Esophagus muscularis mucosa (tissue), 4 donors: ENCODE measurements around the gene IFIT2. TPM values are rescaled to one million over a fixed set of nuclear protein-coding genes. Genes with fewer than 3 reads are reported as not detected.

Experiments
- DNase-seq: peaks from one replicate; pipeline ENCODE4 v3.0.0-alpha.2; 2017; ENCODE audit errors: extremely low spot score
- H3K27ac ChIP-seq, 4 donors: fragments of 200-600 bp; sonication (generic); replicated peaks in 1 of 4; 1 replicate in 3 of 4; 2 replicates in 1 of 4; pipeline ENCODE4 v1.5.1; 2016 to 2019; ENCODE audit warnings: mild to moderate bottlenecking in 1 of 4
- H3K27me3 ChIP-seq, 4 donors: fragments of 200-600 bp; sonication (generic); one replicate each; pipeline versions ENCODE4 v1.5.1 to v1.6.0; 2016 to 2019
- H3K36me3 ChIP-seq, 4 donors: fragments of 200-600 bp; sonication (generic); one replicate each; pipeline ENCODE4 v1.5.1; 2016 to 2019
- H3K4me1 ChIP-seq, 4 donors: fragments of 200-600 bp; sonication (generic); one replicate each; pipeline ENCODE4 v1.5.1; 2016 to 2019
- H3K4me3 ChIP-seq, 4 donors: fragments of 200-600 bp; sonication (generic); 1 replicate in 2 of 4; 2 replicates in 2 of 4; pipeline ENCODE4 v1.5.1; 2016 to 2019; ENCODE audit warnings: mild to moderate bottlenecking in 4 of 4, moderate library complexity in 1 of 4
- H3K9me3 ChIP-seq, 4 donors: fragments of 200-600 bp; sonication (generic); 1 replicate in 3 of 4; 2 replicates in 1 of 4; pipeline ENCODE4 v1.5.1; 2016 to 2019
- EP300 ChIP-seq: sonication (generic); formaldehyde crosslinking; IDR thresholded peaks from one replicate; pipeline ENCODE4 v1.6.1; 2017; ENCODE audit warnings: antibody characterized with exemption
- POLR2A ChIP-seq: fragments of 450-650 bp; IDR thresholded peaks from one replicate; pipeline ENCODE4 v1.6.1; 2017; ENCODE audit warnings: antibody characterized with exemption, moderate library complexity, mild to moderate bottlenecking, low read depth
- POLR2AphosphoS5 ChIP-seq, 2 donors: sonication (generic); formaldehyde crosslinking; IDR thresholded peaks; one replicate each; pipeline ENCODE4 v1.6.1; 2017; ENCODE audit warnings: antibody characterized with exemption in 2 of 2
- WGBS: methylation state at CpG from one replicate; pipeline ENCODE4 v1.1.5; 2018; 5-methylcytosine and 5-hydroxymethylcytosine counted together
- intact Hi-C: fragments of 100-400 bp; cut with DNase I; formaldehyde crosslinking; loops from one replicate; pipeline ENCODE4 v1.15.1; 2023
- total RNA-seq, 4 donors: library from RNA; depleted of rRNA; stranded (reverse); fragments of >200 nt; gene quantifications; one replicate each; pipeline versions ENCODE4 v1.1.0 to v1.2.1, GENCODE V29; 2016
- TF ChIP-seq, protein P1 (sequence below), 3 experiments: fragments of 200-600 bp in 2 of 3; fragments of 450-650 bp in 1 of 3; sonication (generic) in 2 of 3; IDR thresholded peaks; one replicate each; pipeline ENCODE4 v1.5.1; 2017 to 2019; ENCODE audit warnings: antibody characterized with exemption in 3 of 3, mild to moderate bottlenecking in 2 of 3, moderate library complexity in 1 of 3

IFIT2 gene
- total RNA-seq, 4 donors from 2014 or later, result 2.2 to 5.0 (median 3.3) TPM

DNA sequence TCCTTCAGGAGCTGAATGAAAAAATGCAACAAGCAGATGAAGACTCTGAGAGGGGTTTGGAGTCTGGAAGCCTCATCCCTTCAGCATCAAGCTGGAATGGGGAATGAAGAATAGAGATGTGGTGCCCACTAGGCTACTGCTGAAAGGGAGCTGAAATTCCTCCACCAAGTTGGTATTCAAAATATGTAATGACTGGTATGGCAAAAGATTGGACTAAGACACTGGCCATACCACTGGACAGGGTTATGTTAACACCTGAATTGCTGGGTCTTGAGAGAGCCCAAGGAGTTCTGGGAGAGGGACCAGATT lies 5.4 kb downstream of the IFIT2 start:
- TF ChIP-seq POLR2A, result no peak
- TF ChIP-seq, protein P1, sequence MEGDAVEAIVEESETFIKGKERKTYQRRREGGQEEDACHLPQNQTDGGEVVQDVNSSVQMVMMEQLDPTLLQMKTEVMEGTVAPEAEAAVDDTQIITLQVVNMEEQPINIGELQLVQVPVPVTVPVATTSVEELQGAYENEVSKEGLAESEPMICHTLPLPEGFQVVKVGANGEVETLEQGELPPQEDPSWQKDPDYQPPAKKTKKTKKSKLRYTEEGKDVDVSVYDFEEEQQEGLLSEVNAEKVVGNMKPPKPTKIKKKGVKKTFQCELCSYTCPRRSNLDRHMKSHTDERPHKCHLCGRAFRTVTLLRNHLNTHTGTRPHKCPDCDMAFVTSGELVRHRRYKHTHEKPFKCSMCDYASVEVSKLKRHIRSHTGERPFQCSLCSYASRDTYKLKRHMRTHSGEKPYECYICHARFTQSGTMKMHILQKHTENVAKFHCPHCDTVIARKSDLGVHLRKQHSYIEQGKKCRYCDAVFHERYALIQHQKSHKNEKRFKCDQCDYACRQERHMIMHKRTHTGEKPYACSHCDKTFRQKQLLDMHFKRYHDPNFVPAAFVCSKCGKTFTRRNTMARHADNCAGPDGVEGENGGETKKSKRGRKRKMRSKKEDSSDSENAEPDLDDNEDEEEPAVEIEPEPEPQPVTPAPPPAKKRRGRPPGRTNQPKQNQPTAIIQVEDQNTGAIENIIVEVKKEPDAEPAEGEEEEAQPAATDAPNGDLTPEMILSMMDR (IDR thresholded peaks at IDR 0.05), result no peak
- TF ChIP-seq POLR2AphosphoS5 (IDR thresholded peaks at IDR 0.05), result no peak
- TF ChIP-seq EP300, result no peak
- no peaks in the 10 kb centered on the region for H3K9me3 ChIP-seq
- no peak overlapping the region for H3K27ac ChIP-seq
- intact Hi-C loops, result no loop called here
- peaks cover 7 to 34% (median 22%) of the 10 kb centered on the region in 4 donors for H3K4me1 ChIP-seq
- H3K27me3 ChIP-seq, result no peaks in the 10 kb centered on the region
- H3K4me3 ChIP-seq, result no peak overlapping the region
- DNase-seq, result no peak
- peaks cover 0 to 29% (median 9%) of the 10 kb centered on the region in 4 donors for H3K36me3 ChIP-seq

DNA sequence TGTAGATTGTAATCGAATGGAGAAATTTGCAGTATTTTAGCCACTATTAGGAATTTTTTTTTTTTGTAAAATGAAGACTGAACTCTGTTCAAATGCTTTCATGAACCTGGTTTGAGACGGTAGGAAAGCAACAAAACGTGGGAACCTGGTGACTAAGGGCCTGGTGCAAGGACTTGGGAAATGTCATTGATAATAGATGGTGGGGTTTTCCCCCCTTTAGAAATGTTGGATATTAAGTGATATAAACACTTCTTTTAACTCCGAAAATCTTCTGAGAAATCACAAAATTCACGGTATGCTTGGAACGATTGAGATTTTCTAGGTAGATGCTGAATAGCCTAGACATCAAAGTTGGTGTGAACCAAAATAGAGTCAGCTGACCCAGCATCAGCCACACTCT lies 6.4 kb downstream of the IFIT2 start:
- peaks cover 0 to 29% (median 9%) of the 10 kb centered on the region in 4 donors for H3K36me3 ChIP-seq
- no peaks in the 10 kb centered on the region for H3K27me3 ChIP-seq
- intact Hi-C loops, result no loop called here
- no peak overlapping the region for H3K4me3 ChIP-seq
- no peak overlapping the region for H3K27ac ChIP-seq
- 96% methylated on average over 6 of the region's 6 CpGs for WGBS
- H3K4me1 ChIP-seq, result peaks cover 3 to 23% (median 12%) of the 10 kb centered on the region in 4 donors
- TF ChIP-seq POLR2AphosphoS5 (IDR thresholded peaks at IDR 0.05), result no peak
- no peak for TF ChIP-seq EP300
- TF ChIP-seq, protein P1 (IDR thresholded peaks at IDR 0.05), result no peak
- no peak for TF ChIP-seq POLR2A
- no peak for DNase-seq
- no peaks in the 10 kb centered on the region for H3K9me3 ChIP-seq

DNA sequence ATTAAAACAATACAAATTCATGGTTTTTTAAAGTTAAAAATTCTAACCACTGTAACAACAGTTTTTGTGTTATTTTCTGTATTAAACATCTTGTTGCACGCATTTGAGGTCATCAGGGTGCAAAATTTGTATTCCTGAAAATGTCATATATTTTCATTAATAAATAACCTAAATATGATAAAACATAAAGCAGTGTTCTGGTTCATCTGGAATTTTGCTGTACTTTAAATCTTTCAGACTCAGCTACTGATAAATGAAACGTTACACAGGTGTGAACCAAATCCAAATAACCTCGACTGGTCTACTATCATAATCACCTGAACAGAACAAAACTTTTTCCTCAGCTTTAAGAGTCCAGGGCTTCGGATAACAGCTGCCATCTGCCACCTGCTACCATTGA lies 6.9 kb downstream of the IFIT2 start:
- H3K27me3 ChIP-seq, result no peaks in the 10 kb centered on the region
- peaks cover 0 to 19% (median 7%) of the 10 kb centered on the region in 4 donors for H3K4me1 ChIP-seq
- no peak overlapping the region for H3K4me3 ChIP-seq
- H3K9me3 ChIP-seq, result no peaks in the 10 kb centered on the region
- no peak for DNase-seq
- 94% methylated on average over 4 of the region's 4 CpGs for WGBS
- intact Hi-C loops, result no loop called here
- no peak overlapping the region for H3K27ac ChIP-seq
- TF ChIP-seq POLR2AphosphoS5 (IDR thresholded peaks at IDR 0.05), result no peak
- no peak for TF ChIP-seq POLR2A
- TF ChIP-seq, protein P1 (IDR thresholded peaks at IDR 0.05), result no peak
- no peak for TF ChIP-seq EP300
- H3K36me3 ChIP-seq, result peaks cover 0 to 29% (median 9%) of the 10 kb centered on the region in 4 donors

DNA sequence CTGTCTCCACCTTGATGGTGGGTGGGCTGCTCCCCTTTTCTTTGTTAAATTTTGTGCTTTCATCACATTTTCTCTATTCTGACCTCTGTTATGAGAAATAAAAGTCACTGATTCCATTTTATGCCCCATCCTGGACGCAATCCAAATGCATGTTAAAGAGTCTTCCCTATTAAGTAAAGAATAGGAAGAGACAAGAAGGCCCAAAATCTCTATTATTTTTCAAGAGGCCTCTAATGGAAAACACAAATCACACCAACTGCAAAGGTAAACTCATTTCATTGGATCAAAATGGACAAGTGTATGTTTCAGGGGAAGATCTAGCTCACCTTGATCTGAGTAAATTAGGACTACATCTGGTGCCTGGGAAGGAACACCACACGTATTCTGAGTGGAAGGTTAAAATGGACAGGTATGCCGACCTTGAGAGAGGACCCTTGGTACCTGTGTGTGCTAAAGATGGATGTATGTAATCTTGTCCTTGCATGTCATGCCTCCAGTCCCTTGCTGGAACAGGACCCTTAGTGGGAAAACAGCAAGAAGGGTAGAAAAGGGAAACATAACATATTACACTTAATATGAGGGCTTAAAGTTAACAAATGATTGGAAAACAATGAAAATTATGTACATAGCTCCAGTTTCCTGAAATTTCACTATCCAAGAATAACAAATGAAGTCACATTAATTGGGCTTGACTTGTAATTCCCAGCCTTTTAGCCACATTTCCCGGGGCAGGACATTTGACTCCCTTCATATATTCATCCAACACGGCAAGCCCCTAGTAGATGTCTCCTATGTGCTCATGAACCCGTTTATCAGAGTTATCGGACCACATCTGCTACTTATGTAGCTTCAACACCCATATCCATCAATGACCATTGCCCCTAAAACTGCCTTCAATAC lies 7.6 kb downstream of the IFIT2 start:
- no peak for DNase-seq
- Histone ChIP-seq H3K27ac (no peak overlapping the region), H3K4me1 (peaks cover 0 to 12% (median under 1%) of the 10 kb centered on the region in 4 donors), H3K4me3 (no peak overlapping the region), H3K9me3 (no peaks in the 10 kb centered on the region), H3K36me3 (peaks cover 0 to 29% (median 9%) of the 10 kb centered on the region in 4 donors), H3K27me3 (no peaks in the 10 kb centered on the region)
- intact Hi-C loops, result no loop called here
- TF ChIP-seq POLR2AphosphoS5 (IDR thresholded peaks at IDR 0.05) (no peak), POLR2A (no peak)
- 91% methylated on average over 7 of the region's 7 CpGs for WGBS

DNA sequence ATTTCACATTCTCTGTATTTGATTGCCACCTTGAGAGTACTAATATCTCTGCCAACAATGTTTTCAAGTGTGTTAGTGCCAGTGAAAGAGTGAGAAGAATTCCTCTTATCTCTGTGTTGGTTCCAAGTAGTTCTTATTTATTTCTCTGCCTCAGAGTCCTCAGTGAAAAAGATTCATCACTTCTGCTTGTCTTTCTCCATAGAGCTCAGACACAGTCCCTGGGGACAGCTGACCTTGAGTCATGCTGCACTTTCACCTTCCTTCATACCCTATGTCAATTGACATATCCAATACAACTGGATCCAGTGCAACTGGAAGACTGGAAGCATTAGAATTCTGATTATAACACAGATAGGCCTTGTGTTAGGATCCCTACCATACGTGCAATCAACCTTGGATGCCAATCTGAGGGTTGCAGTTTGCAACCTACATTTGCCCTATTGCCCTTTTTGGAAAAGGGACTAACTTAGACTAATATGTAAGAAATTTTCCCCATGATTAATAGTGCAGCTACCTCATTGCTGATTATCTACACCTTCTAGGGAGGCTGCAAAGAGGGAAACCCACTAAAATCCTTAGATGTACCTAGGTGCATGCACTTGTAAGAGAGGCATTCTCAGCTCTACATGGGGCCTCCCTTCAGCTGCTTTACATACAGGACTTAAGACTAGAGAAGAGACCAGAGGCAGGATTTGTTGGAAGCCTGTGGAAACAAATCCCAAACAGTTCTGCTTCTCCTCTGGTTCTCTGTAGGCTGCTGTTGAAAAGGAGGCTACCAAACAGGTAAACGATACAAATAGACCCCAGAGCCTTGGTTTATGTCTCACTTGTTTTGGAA lies 8.4 kb downstream of the IFIT2 start:
- Histone ChIP-seq H3K27ac (no peak overlapping the region), H3K27me3 (no peaks in the 10 kb centered on the region), H3K36me3 (peaks cover 0 to 29% (median 9%) of the 10 kb centered on the region in 4 donors), H3K4me3 (no peak overlapping the region), H3K9me3 (no peaks in the 10 kb centered on the region), H3K4me1 (peaks cover 0 to 12% (median 0%) of the 10 kb centered on the region in 4 donors)
- intact Hi-C loops, result no loop called here
- DNase-seq, result no peak
- TF ChIP-seq, protein P1 (IDR thresholded peaks at IDR 0.05), result no peak
- WGBS, result 91% methylated on average over 2 of the region's 2 CpGs
